SK-N-SH treated with all-trans-retinoic acid at 6 μM for 48 hours (cell line): ENCODE data around the gene XPO6.

Source experiments
- ATAC-seq: fragments of 200-7000 bp; cut with Tn5 transposase; 3 replicates; pipeline ENCODE4 v1.9.1; 2020; ENCODE audit warnings: mild to moderate bottlenecking, moderate library complexity
- ARNTL ChIP-seq: fragments of 450-650 bp; formaldehyde crosslinking; IDR thresholded peaks from 2 replicates; pipeline ENCODE4 v1.5.0; 2020; ENCODE audit warnings: low read depth, mild to moderate bottlenecking, moderate library complexity, borderline replicate concordance
- BACH2 ChIP-seq: fragments of 250-450 bp; sonication (Bioruptor Pico); IDR thresholded peaks from 2 replicates; pipeline ENCODE4 v1.9.0; 2021; ENCODE audit warnings: mild to moderate bottlenecking, borderline replicate concordance
- CREB5 ChIP-seq: fragments of 250-450 bp; sonication (Bioruptor Pico); IDR thresholded peaks from 2 replicates; pipeline ENCODE4 v1.5.1; 2020; ENCODE audit warnings: low read depth, mild to moderate bottlenecking, moderate library complexity
- CSDC2 ChIP-seq: fragments of 250-450 bp; sonication (Bioruptor Pico); IDR thresholded peaks from 2 replicates; pipeline ENCODE4 v1.5.0; 2020; ENCODE audit warnings: mild to moderate bottlenecking, moderate library complexity
- CSRNP3 ChIP-seq: fragments of 250-450 bp; sonication (Bioruptor Pico); IDR thresholded peaks from 2 replicates; pipeline ENCODE4 v1.5.1; 2021; ENCODE audit warnings: mild to moderate bottlenecking, moderate library complexity
- ESRRG ChIP-seq: fragments of 250-450 bp; sonication (Bioruptor Pico); IDR thresholded peaks from 2 replicates; pipeline ENCODE4 v1.6.1; 2021; ENCODE audit warnings: mild to moderate bottlenecking
- GLIS3 ChIP-seq: fragments of 250-450 bp; sonication (Bioruptor Pico); IDR thresholded peaks from 2 replicates; pipeline ENCODE4 v1.5.0; 2020; ENCODE audit warnings: mild to moderate bottlenecking, moderate library complexity
- ISL1 ChIP-seq: fragments of 250-450 bp; sonication (Bioruptor Pico); IDR thresholded peaks from 2 replicates; pipeline ENCODE4 v2.1.2; 2022; ENCODE audit warnings: mild to moderate bottlenecking, moderate library complexity
- OSR1 ChIP-seq: fragments of 250-450 bp; sonication (Bioruptor Pico); IDR thresholded peaks from 2 replicates; pipeline ENCODE4 v1.8.0; 2022; ENCODE audit warnings: moderate library complexity, mild to moderate bottlenecking, inconsistent platforms
- PATZ1 ChIP-seq: fragments of 250-450 bp; sonication (Bioruptor Pico); IDR thresholded peaks from 2 replicates; pipeline ENCODE4 v1.8.0; 2020; ENCODE audit warnings: mild to moderate bottlenecking, moderate library complexity, borderline replicate concordance
- POU6F1 ChIP-seq: fragments of 250-450 bp; sonication (Bioruptor Pico); IDR thresholded peaks from 2 replicates; pipeline ENCODE4 v1.8.0; 2021; ENCODE audit warnings: low read depth, mild to moderate bottlenecking, moderate library complexity, borderline replicate concordance
- PPARA ChIP-seq: fragments of 250-450 bp; sonication (Bioruptor Pico); IDR thresholded peaks from 2 replicates; pipeline ENCODE4 v1.5.0; 2020; ENCODE audit warnings: mild to moderate bottlenecking, borderline replicate concordance
- RARB ChIP-seq: fragments of 250-450 bp; sonication (Bioruptor Pico); IDR thresholded peaks from 2 replicates; pipeline ENCODE4 v1.8.0; 2021; ENCODE audit warnings: mild to moderate bottlenecking, moderate library complexity
- SNAI2 ChIP-seq: fragments of 250-450 bp; sonication (Bioruptor Pico); IDR thresholded peaks from 2 replicates; pipeline ENCODE4 v1.5.0; 2020; ENCODE audit warnings: mild to moderate bottlenecking, moderate library complexity
- TCF4 ChIP-seq: fragments of 250-450 bp; sonication (Bioruptor Pico); IDR thresholded peaks from 2 replicates; pipeline ENCODE4 v1.8.0; 2021; ENCODE audit warnings: mild to moderate bottlenecking, moderate library complexity, borderline replicate concordance
- TOX ChIP-seq: fragments of 250-450 bp; sonication (Bioruptor Pico); IDR thresholded peaks from 2 replicates; pipeline ENCODE4 v1.8.0; 2021; ENCODE audit warnings: mild to moderate bottlenecking, moderate library complexity, borderline replicate concordance
- ZC3H10 ChIP-seq: fragments of 250-450 bp; sonication (Bioruptor Pico); IDR thresholded peaks from 2 replicates; pipeline ENCODE4 v1.5.1; 2021; ENCODE audit warnings: mild to moderate bottlenecking, moderate library complexity
- ZFP3 ChIP-seq: fragments of 250-450 bp; sonication (Bioruptor Pico); IDR thresholded peaks from 2 replicates; pipeline ENCODE4 v1.5.0; 2020; ENCODE audit warnings: mild to moderate bottlenecking, moderate library complexity
- ZFP30 ChIP-seq: fragments of 450-650 bp; formaldehyde crosslinking; IDR thresholded peaks from 2 replicates; pipeline ENCODE4 v1.5.0; 2022; ENCODE audit warnings: mild to moderate bottlenecking, moderate library complexity
- ZNF565 ChIP-seq: fragments of 450-650 bp; formaldehyde crosslinking; conservative IDR thresholded peaks from 2 replicates; pipeline ENCODE4 v1.5.0; 2020; ENCODE audit warnings: low read depth, mild to moderate bottlenecking, moderate library complexity
- ZNF70 ChIP-seq: fragments of 450-650 bp; formaldehyde crosslinking; IDR thresholded peaks from 2 replicates; pipeline ENCODE4 v1.5.0; 2020; ENCODE audit warnings: mild to moderate bottlenecking, moderate library complexity
- TF ChIP-seq, protein P1 (sequence below): fragments of 250-450 bp; sonication (Bioruptor Pico); IDR thresholded peaks from 2 replicates; pipeline ENCODE4 v1.5.0; 2020; ENCODE audit warnings: mild to moderate bottlenecking, moderate library complexity

XPO6 gene

GRCh38 chr16:28100810-28101532 is 110.8 kb downstream of the XPO6 start:
- ATAC-seq: no peak
- no peak for TF ChIP-seq ZNF70 (CRISPR knock-in tag)
- no peak for TF ChIP-seq PPARA (CRISPR knock-in tag)
- no peak for TF ChIP-seq ZFP3 (CRISPR knock-in tag)
- no peak for TF ChIP-seq ARNTL (CRISPR knock-in tag)
- TF ChIP-seq SNAI2 (CRISPR knock-in tag): no peak
- no peak for TF ChIP-seq GLIS3 (CRISPR knock-in tag)
- TF ChIP-seq OSR1: no peak
- TF ChIP-seq TOX (CRISPR knock-in tag): no peak
- no peak for TF ChIP-seq ZC3H10 (CRISPR knock-in tag)

DNA sequence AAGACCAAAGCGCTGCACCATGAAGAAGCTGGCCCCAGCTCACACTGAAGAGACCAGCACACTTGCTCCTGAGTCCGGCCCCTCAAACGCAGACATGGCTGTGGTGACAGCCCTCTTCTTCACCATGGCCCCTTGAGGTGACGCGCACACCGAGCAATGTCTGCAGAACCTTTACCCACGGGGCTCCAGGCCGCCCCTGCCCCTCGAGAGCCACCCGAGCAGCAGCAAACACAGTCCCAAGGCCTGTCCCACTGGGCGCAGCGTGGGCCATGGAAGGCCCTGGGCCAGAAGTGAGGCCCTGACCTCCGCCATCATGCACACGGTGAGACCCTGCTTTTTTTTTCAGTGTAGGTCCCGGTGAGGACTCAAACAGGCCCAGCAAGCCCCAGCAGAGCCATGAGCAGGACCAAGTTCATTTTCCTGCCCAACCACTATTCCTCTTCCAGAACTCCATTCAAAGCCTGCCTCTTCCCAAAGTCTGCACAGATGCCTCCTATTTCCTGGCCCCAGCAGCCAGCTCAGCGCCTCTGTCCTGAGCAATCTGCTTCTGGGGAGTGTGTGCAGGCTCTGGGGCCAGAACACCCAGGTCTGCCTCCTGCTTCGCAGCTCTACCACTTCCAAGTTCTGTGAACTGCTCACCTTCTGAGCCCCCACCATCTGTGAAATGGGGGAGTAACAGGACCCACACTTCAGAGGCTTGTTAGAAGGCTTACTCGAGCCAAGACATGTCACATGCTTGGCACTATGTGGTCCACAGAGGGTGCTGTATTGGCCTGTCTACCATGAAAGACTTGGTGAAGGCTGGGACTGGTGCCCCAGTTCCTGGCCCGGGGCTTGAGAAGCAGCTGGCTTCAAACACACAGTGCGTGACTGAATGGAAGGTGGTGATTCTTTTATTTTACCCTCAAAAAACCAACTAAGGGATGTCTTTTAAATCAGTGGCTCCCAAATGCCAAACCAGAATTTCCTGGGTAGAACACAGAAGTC is 112.5 kb downstream of the XPO6 start:
- TF ChIP-seq TOX (CRISPR knock-in tag) (no peak), ZFP30 (CRISPR knock-in tag) (no peak)
- ATAC-seq: no peak

- TF ChIP-seq PPARA (CRISPR knock-in tag) (no peak), TCF4 (CRISPR knock-in tag) (no peak), GLIS3 (CRISPR knock-in tag) (no peak), ARNTL (CRISPR knock-in tag) (no peak), CSRNP3 (CRISPR knock-in tag) (no peak), BACH2 (CRISPR knock-in tag) (no peak), CREB5 (CRISPR knock-in tag) (no peak), ISL1 (CRISPR knock-in tag) (no peak), ZFP3 (CRISPR knock-in tag) (no peak), ESRRG (no peak), OSR1 (no peak), ZNF565 (CRISPR knock-in tag) (no peak), ZFP30 (CRISPR knock-in tag) (no peak), CSDC2 (CRISPR knock-in tag) (no peak), ZNF70 (CRISPR knock-in tag) (no peak), ZC3H10 (CRISPR knock-in tag) (no peak), POU6F1 (CRISPR knock-in tag) (no peak), RARB (CRISPR knock-in tag) (no peak), PATZ1 (CRISPR knock-in tag) (no peak)
- TF ChIP-seq, protein P1, sequence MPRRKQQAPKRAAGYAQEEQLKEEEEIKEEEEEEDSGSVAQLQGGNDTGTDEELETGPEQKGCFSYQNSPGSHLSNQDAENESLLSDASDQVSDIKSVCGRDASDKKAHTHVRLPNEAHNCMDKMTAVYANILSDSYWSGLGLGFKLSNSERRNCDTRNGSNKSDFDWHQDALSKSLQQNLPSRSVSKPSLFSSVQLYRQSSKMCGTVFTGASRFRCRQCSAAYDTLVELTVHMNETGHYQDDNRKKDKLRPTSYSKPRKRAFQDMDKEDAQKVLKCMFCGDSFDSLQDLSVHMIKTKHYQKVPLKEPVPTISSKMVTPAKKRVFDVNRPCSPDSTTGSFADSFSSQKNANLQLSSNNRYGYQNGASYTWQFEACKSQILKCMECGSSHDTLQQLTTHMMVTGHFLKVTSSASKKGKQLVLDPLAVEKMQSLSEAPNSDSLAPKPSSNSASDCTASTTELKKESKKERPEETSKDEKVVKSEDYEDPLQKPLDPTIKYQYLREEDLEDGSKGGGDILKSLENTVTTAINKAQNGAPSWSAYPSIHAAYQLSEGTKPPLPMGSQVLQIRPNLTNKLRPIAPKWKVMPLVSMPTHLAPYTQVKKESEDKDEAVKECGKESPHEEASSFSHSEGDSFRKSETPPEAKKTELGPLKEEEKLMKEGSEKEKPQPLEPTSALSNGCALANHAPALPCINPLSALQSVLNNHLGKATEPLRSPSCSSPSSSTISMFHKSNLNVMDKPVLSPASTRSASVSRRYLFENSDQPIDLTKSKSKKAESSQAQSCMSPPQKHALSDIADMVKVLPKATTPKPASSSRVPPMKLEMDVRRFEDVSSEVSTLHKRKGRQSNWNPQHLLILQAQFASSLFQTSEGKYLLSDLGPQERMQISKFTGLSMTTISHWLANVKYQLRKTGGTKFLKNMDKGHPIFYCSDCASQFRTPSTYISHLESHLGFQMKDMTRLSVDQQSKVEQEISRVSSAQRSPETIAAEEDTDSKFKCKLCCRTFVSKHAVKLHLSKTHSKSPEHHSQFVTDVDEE (CRISPR knock-in tag): no peak
- no peak for ATAC-seq
Measured at GRCh38 chr16:28098171-28098958, 113.4 kb downstream of the XPO6 start.
